A673 (cell line): ENCODE results near the gene PRMT5. TPM values are rescaled to one million over a fixed set of nuclear protein-coding genes. Genes with fewer than 3 reads are reported as not detected.

ENCODE experiments used
- BruUV-seq: library from RNA; stranded (reverse); fragments of 400-500 nt; replicated peaks from 2 replicates; lab custom pipeline; 2021; lab: Mats Ljungman, UMichigan
- CTCF ChIA-PET: fragments of 300-600 bp; sonication (Branson Sonifier 250); formaldehyde crosslinking; loops from one replicate; lab custom pipeline; 2022; ENCODE audit warnings: antibody characterized with exemption; lab: Charles Lee
- POLR2A ChIA-PET: fragments of 300-600 bp; sonication (Branson Sonifier 250); formaldehyde crosslinking; loops from one replicate; lab custom pipeline; 2022; ENCODE audit warnings: antibody characterized with exemption; ENCODE audit not compliant: low non-redundant PET; lab: Charles Lee
- DNase-seq: peaks from one replicate; pipeline ENCODE4 v3.0.0-alpha.2; 2015; ENCODE audit warnings: low spot score
- H3K27ac ChIP-seq: fragments of 200-600 bp; sonication (generic); 2 replicates; pipeline ENCODE4 v1.5.1; 2016; ENCODE audit warnings: mixed run types, low read depth, mild to moderate bottlenecking, mixed read lengths, antibody characterized with exemption, low read length; ENCODE audit not compliant: poor library complexity, severe bottlenecking
- H3K27me3 ChIP-seq: fragments of 200-600 bp; sonication (generic); replicated peaks from 2 replicates; pipeline ENCODE4 v1.6.1; 2017; ENCODE audit warnings: mixed run types, low read depth, mild to moderate bottlenecking, mixed read lengths, antibody characterized with exemption, low read length; ENCODE audit not compliant: insufficient read depth, poor library complexity
- H3K36me3 ChIP-seq: fragments of 200-600 bp; sonication (generic); 2 replicates; pipeline ENCODE4 v1.6.1; 2016; ENCODE audit warnings: mixed run types, mild to moderate bottlenecking, mixed read lengths, antibody characterized with exemption, low read length; ENCODE audit not compliant: insufficient read depth, poor library complexity, severe bottlenecking
- H3K4me1 ChIP-seq: fragments of 200-600 bp; sonication (generic); 2 replicates; pipeline ENCODE4 v1.6.1; 2017; ENCODE audit warnings: mixed run types, mild to moderate bottlenecking, mixed read lengths, antibody characterized with exemption, low read length; ENCODE audit not compliant: insufficient read depth, poor library complexity, severe bottlenecking
- H3K4me3 ChIP-seq: fragments of 200-600 bp; sonication (generic); 2 replicates; pipeline ENCODE4 v1.5.1; 2016; ENCODE audit warnings: low read depth, mixed run types, mild to moderate bottlenecking, mixed read lengths, low read length; ENCODE audit not compliant: poor library complexity, severe bottlenecking
- H3K9me3 ChIP-seq: fragments of 200-600 bp; sonication (generic); 2 replicates; pipeline ENCODE4 v1.6.1; 2016; ENCODE audit warnings: mixed run types, low read depth, mild to moderate bottlenecking, mixed read lengths, antibody characterized with exemption, low read length; ENCODE audit not compliant: poor library complexity, severe bottlenecking
- CTCF ChIP-seq: fragments of 300-800, 200-600 bp; sonication (generic); conservative IDR thresholded peaks from 2 replicates; pipeline ENCODE4 v1.5.1; 2017; ENCODE audit warnings: low read depth, mild to moderate bottlenecking, antibody characterized with exemption, low read length, moderate library complexity, mixed read lengths
- EZH2 ChIP-seq: fragments of 200-600 bp; sonication (generic); IDR thresholded peaks from 2 replicates; pipeline ENCODE4 v1.6.1; 2017; ENCODE audit warnings: borderline replicate concordance, low read depth, mild to moderate bottlenecking, mixed read lengths, antibody characterized with exemption, low read length; ENCODE audit not compliant: poor library complexity, severe bottlenecking
- intact Hi-C: fragments of 100-400 bp; cut with micrococcal nuclease; formaldehyde crosslinking; loops from one replicate; pipeline ENCODE4 v1.10.0; 2022; ENCODE audit not compliant: unreplicated experiment
- total RNA-seq: library from RNA; stranded (reverse); gene quantifications from 2 replicates; pipeline ENCODE4 v1.2.3, GENCODE V29; 2021

Gene PRMT5
- total RNA-seq, 1 experiment from 2014 or later, result 273 TPM

GRCh38 chr14:22903742-22904087 is 25.5 kb downstream of the PRMT5 start:
- Histone ChIP-seq H3K27me3 (no peaks in the 10 kb centered on the region), H3K27ac (no peak overlapping the region), H3K4me3 (no peak overlapping the region), H3K4me1 (no peaks in the 10 kb centered on the region), H3K36me3 (peaks cover 91% of the 10 kb centered on the region), H3K9me3 (no peaks in the 10 kb centered on the region)
- POLR2A ChIA-PET, result no interaction called here
- intact Hi-C loops, result loop anchor here (5.0 kb wide), 1 partner anchor 81 kb away; no protein-coding TSS in a partner anchor
- TF ChIP-seq EZH2, result no peak
- no peak for TF ChIP-seq CTCF
- CTCF ChIA-PET, result interaction anchor here (0.6 kb wide), 1 partner anchor 548 kb away, joined by 3 read pairs; no protein-coding TSS in a partner anchor
- BruUV-seq, result no TSS peak
- no peak for DNase-seq

DNA sequence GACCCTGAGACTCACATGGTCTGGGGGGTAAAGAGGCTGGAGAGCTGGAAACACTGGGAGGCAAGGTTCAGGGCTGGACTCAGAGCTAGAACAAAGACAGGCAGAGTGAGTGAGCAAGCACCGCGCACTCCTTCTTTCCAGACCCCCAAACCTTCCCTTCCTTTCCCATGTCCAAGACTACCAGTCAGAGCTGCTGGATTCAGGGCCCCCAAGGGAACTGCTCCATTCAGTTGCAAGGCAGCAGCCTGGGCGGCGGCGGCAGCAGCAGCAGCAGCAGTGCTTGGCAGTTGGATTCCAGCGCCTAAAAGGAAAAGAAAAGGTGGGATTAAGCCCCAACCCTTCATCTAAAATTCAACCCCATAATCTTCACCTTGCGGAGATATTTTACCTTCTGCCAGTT is 27.4 kb downstream of the PRMT5 start:
- Histone ChIP-seq H3K4me1 (no peaks in the 10 kb centered on the region), H3K27ac (no peak overlapping the region), H3K27me3 (no peaks in the 10 kb centered on the region), H3K9me3 (no peaks in the 10 kb centered on the region), H3K36me3 (peaks cover 72% of the 10 kb centered on the region), H3K4me3 (no peak overlapping the region)
- ChIA-PET CTCF (interaction anchor here (0.9 to 1.1 kb wide), 3 partner anchors 35 to 332 kb away, joined by 3 to 5 read pairs (median 3); no protein-coding TSS in a partner anchor), POLR2A (no interaction called here)
- intact Hi-C loops, result loop anchor here (5.0 kb wide), 1 partner anchor 79 kb away; no protein-coding TSS in a partner anchor
- TF ChIP-seq EZH2 (no peak), CTCF (no peak)
- BruUV-seq, result no TSS peak
- DNase-seq, result no peak

DNA sequence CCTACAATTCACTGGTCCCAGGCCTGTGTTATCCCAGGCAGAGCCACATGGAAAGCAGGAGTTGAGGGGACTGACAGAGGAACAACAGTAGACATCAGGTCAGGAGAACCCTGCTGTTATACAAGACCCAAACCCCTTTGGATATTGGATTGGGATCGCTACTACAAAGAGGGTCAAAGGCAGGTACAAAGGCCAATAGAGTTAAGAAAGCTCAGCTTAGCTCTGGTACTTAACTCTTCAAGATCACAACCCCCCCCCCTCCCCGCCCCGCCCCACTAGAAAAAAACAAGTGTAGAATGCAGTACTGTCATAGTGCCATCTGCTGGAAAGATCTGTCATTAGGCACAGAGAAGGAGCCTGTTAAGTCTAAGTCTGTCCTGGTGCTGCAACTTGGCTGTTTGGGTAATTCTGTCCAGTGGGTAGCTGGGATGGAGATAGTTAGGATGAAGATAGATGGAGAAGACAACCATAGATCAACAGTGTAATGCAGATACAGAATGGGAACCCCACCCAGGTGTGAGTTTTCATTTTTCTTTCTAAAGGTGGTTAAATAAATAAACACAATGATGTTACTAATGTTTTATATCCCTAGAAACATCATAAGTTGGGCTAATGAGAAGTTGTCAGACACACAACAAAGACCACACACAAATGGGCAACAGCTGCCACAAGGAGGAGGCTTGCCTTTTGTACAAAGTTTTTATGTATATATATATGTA is 28.9 kb downstream of the PRMT5 start:
- H3K4me3 ChIP-seq, result no peak overlapping the region
- intact Hi-C loops, result loop anchor here (5.0 kb wide), 1 partner anchor 78 kb away; no protein-coding TSS in a partner anchor
- no peak overlapping the region for H3K27ac ChIP-seq
- H3K36me3 ChIP-seq, result peaks cover 57% of the 10 kb centered on the region
- no peak for TF ChIP-seq EZH2
- TF ChIP-seq CTCF, result peak; percentile 68
- no TSS peak for BruUV-seq
- H3K4me1 ChIP-seq, result no peaks in the 10 kb centered on the region
- H3K27me3 ChIP-seq, result no peaks in the 10 kb centered on the region
- peak; percentile 79 for DNase-seq
- no peaks in the 10 kb centered on the region for H3K9me3 ChIP-seq
- ChIA-PET CTCF (interaction anchor here (0.6 to 1.2 kb wide), 7 partner anchors 20 to 342 kb away, joined by 3 to 10 read pairs (median 3); no protein-coding TSS in a partner anchor), POLR2A (no interaction called here)
